ENCODE measurements around the gene GIPC2. TPM values are rescaled to one million over a fixed set of nuclear protein-coding genes. Genes with fewer than 3 reads are reported as not detected.

Gene GIPC2
- total RNA-seq, 1 experiment from 2014 or later: 2.8 TPM

- Mint-ChIP-seq H3K27ac (ENCODE audit: unreplicated experiment) (no peak overlapping the region), H3K4me3 (ENCODE audit: low read depth, unreplicated experiment) (no peak overlapping the region), H3K27me3 (ENCODE audit: unreplicated experiment) (no peaks in the 10 kb centered on the region), H3K9me3 (ENCODE audit: low read depth, unreplicated experiment) (no peaks in the 10 kb centered on the region), H3K4me1 (ENCODE audit: low read depth, unreplicated experiment) (no peaks in the 10 kb centered on the region), H3K36me3 (ENCODE audit: insufficient read depth, unreplicated experiment) (no peaks in the 10 kb centered on the region)
- intact Hi-C loops (cut with micrococcal nuclease; ENCODE audit: unreplicated experiment): no loop called here
- CTCF ChIA-PET: no interaction called here
- DNase-seq: no peak
- BruUV-seq (replicated peaks): no TSS peak
- no peak for TF ChIP-seq CTCF (IDR thresholded peaks at IDR 0.05; ENCODE audit: unreplicated experiment)
Measured at GRCh38 chr1:78165816-78166215, 120.0 kb downstream of the GIPC2 start.

- intact Hi-C loops (cut with micrococcal nuclease; ENCODE audit: unreplicated experiment): no loop called here
- TF ChIP-seq CTCF (IDR thresholded peaks at IDR 0.05; ENCODE audit: unreplicated experiment): no peak
- no peaks in the 10 kb centered on the region for H3K9me3 Mint-ChIP-seq (ENCODE audit: low read depth, unreplicated experiment)
- CTCF ChIA-PET: no interaction called here
- no peaks in the 10 kb centered on the region for H3K4me1 Mint-ChIP-seq (ENCODE audit: low read depth, unreplicated experiment)
- no TSS peak for BruUV-seq (replicated peaks)
- H3K27me3 Mint-ChIP-seq (ENCODE audit: unreplicated experiment): no peaks in the 10 kb centered on the region
- no peaks in the 10 kb centered on the region for H3K36me3 Mint-ChIP-seq (ENCODE audit: insufficient read depth, unreplicated experiment)
- no peak overlapping the region for H3K27ac Mint-ChIP-seq (ENCODE audit: unreplicated experiment)
- H3K4me3 Mint-ChIP-seq (ENCODE audit: low read depth, unreplicated experiment): no peak overlapping the region
- DNase-seq: no peak
Measured at GRCh38 chr1:78168306-78168705, 122.5 kb downstream of the GIPC2 start.

- no peak for TF ChIP-seq CTCF (IDR thresholded peaks at IDR 0.05; ENCODE audit: unreplicated experiment)
- no TSS peak for BruUV-seq (replicated peaks)
- Mint-ChIP-seq H3K27ac (ENCODE audit: unreplicated experiment) (no peak overlapping the region), H3K9me3 (ENCODE audit: low read depth, unreplicated experiment) (no peaks in the 10 kb centered on the region), H3K4me3 (ENCODE audit: low read depth, unreplicated experiment) (no peak overlapping the region), H3K27me3 (ENCODE audit: unreplicated experiment) (no peaks in the 10 kb centered on the region), H3K36me3 (ENCODE audit: insufficient read depth, unreplicated experiment) (no peaks in the 10 kb centered on the region), H3K4me1 (ENCODE audit: low read depth, unreplicated experiment) (no peaks in the 10 kb centered on the region)
- intact Hi-C loops (cut with micrococcal nuclease; ENCODE audit: unreplicated experiment): no loop called here
- DNase-seq: no peak
- CTCF ChIA-PET: interaction anchor here (0.7 kb wide), 1 partner anchor 1653 kb away, joined by 5 read pairs; no protein-coding TSS in a partner anchor
Measured at GRCh38 chr1:78170859-78171258, 125.1 kb downstream of the GIPC2 start.

GRCh38 chr1:78171736-78172590 lies 126.2 kb downstream of the GIPC2 start:
- Mint-ChIP-seq H3K9me3 (ENCODE audit: low read depth, unreplicated experiment) (no peaks in the 10 kb centered on the region), H3K4me1 (ENCODE audit: low read depth, unreplicated experiment) (no peaks in the 10 kb centered on the region), H3K36me3 (ENCODE audit: insufficient read depth, unreplicated experiment) (no peaks in the 10 kb centered on the region), H3K27ac (ENCODE audit: unreplicated experiment) (no peak overlapping the region), H3K27me3 (ENCODE audit: unreplicated experiment) (no peaks in the 10 kb centered on the region), H3K4me3 (ENCODE audit: low read depth, unreplicated experiment) (no peak overlapping the region)
- no TSS peak for BruUV-seq (replicated peaks)
- CTCF ChIA-PET: interaction anchor here (0.7 kb wide), 1 partner anchor 1651 kb away, joined by 5 read pairs; no protein-coding TSS in a partner anchor
- intact Hi-C loops (cut with micrococcal nuclease; ENCODE audit: unreplicated experiment): no loop called here
- no peak for TF ChIP-seq CTCF (IDR thresholded peaks at IDR 0.05; ENCODE audit: unreplicated experiment)
- DNase-seq: no peak

Measured in Calu3 (cell line).